NOMO-1 treated with DMSO at 0.1 percent for 48 hours (cell line): ENCODE data around the gene SLC4A8.

ENCODE experiments used
- DNase-seq: peaks from one replicate; lab custom pipeline; 2025; ENCODE audit not compliant: unreplicated experiment; lab: John Stamatoyannopoulos, UW

Gene SLC4A8

GRCh38 chr12:51424662-51425539 is at the start of gene SLC4A8:
Gene SLC4A8, plus strand, starts transcription at chr12:51424831. Its CDS starts 157 bp downstream, at chr12:51424988.
- peak; percentile 74 for DNase-seq

- no peak for DNase-seq
Observed at GRCh38 chr12:51374856-51375255, 49.8 kb upstream of the SLC4A8 start.

DNA sequence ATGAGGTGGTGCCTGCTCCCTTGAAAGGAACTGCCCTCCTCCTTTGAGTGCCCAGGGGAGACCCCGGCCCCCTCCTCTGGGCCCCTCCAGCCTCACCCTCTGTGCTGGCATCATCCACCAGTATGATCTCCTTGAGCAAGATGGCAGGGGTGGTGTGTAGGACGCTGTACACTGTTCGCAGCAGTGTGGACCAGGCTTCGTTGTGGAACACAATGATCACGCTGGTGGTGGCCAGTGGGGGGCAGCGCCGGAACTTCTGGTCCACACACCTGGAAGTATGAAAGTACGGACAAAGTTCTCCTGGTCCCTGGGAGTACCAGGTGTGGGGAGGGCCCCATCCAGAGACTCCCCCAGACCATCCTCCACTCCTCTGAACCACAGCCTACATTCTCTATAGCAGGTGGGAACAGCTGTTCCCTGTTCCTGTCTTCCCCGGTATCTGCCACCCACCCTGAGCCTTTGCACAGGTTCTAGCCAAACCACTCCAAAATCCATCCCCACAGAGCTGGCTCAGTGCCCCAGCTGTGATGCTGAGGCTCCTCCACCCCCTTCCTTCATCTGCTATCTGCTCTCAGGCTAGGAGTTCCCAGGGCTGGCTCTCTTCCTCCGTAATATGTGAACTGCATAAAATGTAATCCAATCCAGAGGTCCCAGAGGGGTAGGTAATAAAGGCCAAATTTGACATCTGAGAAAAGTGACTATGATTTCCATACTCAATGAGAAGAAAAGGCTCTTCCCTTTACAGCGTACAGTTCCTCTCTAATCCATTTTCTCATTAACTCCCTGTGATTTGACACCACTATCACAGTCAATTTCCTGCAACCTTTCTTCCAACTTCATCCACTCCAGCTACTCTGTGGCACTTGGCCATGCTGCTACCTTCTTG is 47.3 kb upstream of the SLC4A8 start:
- DNase-seq, result no peak

DNA sequence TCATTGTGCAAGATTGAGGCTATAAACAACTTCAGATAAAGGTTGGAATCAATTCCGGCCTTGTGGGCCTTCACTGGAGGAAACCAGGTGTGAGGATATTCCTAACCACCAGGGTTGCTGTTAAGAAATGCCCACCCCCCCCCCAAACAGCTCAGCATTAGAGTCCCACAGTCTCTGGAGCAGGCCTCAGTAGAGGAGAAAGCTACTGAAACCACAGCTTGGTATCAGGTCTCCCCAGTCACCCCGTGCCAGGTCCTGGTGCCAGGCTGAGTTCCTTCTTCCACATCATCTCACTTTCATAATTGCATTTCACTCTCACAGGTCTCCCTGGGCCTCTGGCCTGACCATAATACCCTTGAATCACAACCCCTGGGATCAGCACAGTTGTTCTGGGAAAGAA is 45.9 kb upstream of the SLC4A8 start:
- no peak for DNase-seq

- no peak for DNase-seq
Observed at GRCh38 chr12:51379571-51379970, 45.1 kb upstream of the SLC4A8 start.

- DNase-seq, result no peak
Observed at GRCh38 chr12:51381226-51382079, 43.2 kb upstream of the SLC4A8 start.

GRCh38 chr12:51382173-51382572 is 42.5 kb upstream of the SLC4A8 start:
- no peak for DNase-seq

DNA sequence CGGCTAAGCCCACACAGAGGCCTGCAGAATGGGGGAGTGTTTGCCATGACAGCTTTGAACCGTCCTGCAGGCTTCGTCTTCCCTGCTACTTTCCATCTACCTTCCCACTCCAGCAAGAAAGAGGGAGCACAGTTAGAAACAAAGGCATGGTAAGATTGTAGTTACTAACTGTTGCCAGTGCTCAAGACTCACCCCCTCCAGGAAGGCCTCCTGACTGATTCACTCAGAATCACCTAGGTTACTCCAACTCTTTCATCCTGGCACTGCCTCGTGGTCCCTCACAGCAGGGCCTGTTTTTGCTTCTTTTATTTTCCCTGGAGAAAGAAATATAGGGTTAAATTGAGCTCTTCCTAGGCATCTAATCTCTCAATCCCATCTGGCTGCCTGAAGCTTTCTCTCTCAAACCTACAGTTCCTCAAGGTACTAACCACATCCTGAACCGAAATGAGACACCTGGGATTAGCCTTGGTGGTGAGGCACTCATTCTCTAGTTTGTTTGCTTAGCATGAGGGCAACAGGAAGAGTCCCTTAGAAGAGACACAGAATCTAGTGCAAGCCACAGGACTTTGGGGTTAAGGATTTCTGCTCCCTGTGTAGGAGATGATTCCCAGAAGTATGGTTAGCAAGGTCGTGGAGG is 41.2 kb upstream of the SLC4A8 start:
- DNase-seq, result no peak

DNA sequence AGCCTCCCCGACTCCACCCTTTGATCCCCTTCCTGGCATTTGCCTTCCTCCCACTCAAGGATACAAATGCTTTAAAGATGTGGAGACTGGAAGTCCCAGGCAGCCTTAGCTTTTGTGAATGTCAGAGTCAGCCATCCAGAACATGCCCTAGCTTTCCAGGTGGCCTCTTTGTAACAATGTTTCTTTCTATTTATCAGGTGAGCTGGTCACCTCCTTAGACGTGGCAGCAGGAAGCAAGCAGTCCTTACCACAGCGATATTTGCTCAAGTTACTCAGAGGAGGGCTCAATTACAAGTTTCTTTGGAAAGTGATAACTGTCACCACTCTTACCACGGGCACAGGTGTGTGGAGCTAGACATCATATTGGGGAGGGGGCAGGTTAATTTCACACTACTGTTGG is 38.3 kb upstream of the SLC4A8 start:
- DNase-seq, result no peak

GRCh38 chr12:51388069-51388799 is 36.4 kb upstream of the SLC4A8 start:
- peak; percentile 75 for DNase-seq

DNA sequence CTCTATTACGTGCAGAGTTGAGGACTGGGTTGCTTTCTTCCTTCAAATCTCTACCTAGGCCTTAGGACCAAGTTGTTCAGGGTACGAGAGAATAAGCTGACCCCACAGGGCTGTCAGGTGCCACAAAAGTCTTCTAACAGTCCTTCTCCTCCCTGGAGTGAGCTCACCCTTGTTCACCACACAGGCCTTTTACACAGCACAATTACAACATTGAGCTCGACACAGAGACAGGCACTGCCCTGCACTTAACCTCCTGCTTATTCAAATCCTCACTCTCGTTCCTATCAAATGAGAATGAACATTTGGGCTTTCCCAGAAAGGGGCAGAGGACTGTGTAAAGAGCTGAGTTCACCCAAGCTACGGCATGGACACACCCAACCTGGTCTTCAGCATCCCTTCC is 35.8 kb upstream of the SLC4A8 start:
- DNase-seq, result no peak

DNA sequence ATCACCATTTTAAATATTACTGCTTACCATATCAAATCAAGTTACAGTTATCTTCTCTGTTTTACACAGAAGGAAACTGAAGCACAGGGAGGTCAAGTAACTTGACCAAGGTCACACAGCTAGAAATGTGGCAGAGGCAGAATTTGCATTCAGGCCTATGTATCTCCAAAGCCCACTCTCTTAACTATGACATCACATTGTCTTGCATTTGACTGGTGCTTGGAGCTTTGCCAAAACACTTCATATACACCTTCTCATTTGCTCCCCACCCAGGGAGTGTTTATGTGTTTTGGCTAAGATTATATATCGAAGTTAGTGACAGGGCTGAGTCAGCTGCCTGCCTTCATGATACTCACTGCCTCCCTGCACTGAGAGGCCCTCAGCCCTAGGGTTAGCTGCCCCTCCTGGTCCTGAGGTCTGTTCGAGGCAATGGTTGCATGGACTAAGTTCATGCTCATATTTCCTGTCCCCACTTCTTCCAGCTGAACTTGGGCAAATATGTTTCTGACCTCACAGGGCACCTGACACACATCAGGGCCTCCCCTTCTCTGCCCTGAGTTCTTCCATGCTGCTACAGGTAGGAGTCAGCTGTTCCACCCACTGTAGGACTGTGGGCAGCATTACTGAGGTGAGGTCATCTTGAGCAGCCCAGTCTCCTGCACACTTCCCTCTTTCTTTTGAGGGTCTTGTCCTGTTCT is 35.2 kb upstream of the SLC4A8 start:
- no peak for DNase-seq

GRCh38 chr12:51390457-51390856 is 34.2 kb upstream of the SLC4A8 start:
- DNase-seq, result no peak

DNA sequence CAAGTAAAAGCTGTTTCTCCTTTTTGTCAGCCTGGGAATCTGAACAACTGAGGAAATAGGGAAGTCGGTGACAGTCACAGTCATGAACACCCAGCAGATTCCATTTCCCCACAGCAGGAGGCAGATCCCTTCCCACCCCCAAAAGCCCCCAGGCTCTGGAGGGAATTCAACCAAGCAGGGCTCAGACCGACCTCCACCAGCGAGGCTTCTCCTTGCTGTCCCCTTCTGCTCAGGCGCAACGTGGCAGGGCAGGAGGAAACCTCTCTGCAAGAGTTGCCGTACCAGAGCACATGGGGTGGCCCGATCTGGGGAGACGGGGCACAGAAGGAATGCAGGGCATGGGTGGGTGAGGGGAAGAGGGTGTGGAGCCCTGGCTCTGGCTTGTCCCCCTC is 33.7 kb upstream of the SLC4A8 start:
- DNase-seq, result peak; percentile 58

DNA sequence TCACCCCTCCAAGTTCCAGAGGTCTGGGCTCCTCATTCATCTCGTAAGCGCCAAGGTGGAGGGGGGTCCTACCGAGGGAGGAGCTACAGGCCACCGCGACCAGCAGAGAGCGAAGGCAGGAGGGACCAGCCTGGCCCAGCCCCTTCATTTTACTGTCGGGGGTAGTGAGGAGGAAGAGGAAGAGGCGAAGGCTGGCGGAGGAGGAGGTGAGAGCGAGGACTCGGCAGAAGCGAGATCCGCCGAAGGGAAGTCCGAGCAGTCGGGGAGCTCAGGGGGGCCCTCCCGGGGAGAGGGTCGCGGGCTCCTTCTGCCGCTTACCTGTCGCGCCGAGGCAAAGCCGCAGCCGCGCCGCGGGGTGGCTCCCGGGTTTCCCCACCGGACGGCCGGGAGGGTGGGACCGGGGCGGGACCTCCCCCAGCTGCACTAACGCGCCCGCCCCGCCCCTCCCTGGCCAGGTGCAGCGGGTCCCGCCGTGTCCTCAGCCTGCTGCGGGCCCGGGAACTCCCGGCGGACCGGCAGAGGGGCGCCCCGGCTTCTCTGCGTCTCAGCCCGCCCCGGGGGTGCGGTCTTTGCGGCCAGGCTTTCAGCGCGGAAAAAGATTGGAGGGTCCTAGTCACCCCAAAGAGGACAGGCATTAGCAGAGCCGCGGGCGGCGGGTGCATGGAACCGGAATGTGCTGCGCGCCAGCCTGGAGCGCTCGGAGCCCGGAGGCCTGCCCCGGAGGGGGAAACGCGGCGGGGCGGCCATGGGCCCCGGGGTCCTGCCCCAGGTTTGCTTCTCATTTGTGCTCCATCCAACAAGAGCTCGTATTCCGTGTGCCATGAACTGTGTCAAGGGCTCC is 33.1 kb upstream of the SLC4A8 start, which contains the start of gene GALNT6:
TSS of gene GALNT6 (minus strand) at position 124 of the 841 bp plus-strand sequence. CDS start 11,625 bp downstream, outside the sequence.
- DNase-seq, result peak; percentile 58

DNA sequence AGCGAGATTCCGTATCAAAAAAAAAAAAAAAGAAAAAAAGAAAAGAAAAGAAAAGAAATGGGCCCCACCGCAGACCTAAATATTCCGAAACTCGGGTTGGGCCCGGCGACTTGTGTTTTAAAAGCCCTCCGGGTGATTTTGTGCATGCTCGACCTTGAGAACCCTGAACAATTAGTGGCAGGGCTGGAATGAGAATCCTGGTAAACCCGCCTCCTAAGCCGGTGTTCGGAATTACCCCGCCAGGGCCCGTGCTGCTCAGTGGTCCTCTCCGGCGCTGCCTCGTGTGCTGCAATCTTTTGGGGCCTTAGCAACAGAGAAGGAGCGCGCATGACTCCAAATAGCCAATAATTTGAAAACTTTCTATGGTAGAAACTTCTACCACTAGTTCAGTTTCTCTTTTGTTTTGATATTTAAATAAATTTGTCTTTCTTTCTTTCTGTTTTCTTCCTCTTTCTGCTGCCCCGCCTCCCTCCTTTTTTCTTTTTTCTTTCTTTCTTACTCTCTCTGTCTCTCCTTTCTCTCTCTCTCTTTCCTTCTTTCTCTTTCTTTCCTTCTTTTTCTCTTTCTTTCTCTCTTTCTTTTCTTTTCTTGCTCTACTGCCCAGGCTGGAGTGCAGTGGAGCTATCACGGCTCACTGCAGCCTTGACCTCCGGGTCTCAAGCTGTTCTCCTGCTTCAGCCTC is 31.9 kb upstream of the SLC4A8 start:
- DNase-seq, result peak; percentile 28

DNA sequence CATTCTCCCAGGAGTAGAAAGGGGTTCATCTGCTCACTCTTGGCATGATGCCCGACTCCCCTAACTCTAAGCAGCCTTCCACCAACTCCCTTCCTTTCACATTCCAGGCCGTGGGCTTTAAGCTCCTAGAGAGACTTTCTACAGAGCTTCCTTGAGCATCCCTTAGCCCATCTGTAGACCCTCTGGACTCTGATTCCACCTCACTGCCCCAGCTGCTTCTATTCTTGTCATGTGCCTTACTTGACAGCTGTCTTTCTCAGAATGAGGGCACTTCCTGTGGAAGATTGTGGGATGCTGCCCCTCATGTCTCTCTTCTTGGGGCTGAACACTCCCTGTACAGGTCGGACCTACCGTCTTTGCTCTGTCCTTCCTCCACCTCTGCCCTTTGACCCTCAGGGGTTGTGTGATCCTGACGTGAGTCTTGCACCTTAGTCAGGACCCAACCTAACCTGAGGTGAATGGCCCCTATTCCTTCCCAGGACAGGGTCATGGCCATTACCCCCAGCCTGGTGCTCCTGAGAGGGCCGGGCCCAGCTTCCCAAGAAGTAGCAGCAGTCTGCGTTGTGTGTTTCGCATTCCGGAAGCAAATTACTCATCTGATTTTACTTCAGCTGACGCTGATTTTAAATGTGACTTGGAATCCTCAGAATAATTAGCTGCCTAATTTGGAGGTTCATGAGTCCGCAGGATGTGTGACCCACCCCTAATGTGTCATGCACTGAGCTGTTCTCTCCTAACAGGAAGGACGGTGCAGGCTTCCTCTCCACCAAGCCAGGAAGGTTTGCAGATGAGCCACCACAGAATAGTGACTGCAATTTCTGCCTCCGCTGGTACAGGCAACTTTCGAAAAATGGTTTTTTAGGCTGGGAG is 30.7 kb upstream of the SLC4A8 start:
- peak; percentile 77 for DNase-seq
